ENCODE measurements around the gene RCBTB1.

DNA sequence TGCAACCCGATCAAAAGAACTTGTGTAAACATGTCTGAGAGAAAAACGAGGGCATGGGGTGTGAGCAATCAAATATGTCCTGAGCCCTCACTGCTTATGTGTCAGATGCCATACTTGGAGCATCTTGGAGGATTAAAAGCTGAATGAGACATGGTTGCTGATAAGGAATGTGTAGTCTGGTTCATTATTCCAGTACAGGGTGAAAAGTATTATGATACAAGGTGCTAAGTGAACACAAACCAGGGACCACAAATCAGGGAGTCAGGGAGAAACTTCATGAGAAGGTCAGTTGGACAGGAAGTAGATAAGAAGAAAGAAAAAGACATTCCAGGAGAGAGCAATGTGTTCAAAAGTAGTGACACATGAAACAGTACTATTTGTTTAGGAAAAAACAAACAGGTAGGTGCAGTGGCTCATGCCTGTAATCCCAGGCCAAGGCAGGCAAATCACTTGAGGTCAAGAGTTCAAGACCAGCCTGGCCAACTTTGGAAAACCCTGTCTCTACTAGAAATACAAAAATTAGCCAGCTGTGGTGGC is 2.0 kb upstream of the RCBTB1 start:
- TF ChIP-seq EZH2 (IDR thresholded peaks at IDR 0.05; ENCODE audit: insufficient read depth, low read length), result no peak
- TF ChIP-seq, protein P1, sequence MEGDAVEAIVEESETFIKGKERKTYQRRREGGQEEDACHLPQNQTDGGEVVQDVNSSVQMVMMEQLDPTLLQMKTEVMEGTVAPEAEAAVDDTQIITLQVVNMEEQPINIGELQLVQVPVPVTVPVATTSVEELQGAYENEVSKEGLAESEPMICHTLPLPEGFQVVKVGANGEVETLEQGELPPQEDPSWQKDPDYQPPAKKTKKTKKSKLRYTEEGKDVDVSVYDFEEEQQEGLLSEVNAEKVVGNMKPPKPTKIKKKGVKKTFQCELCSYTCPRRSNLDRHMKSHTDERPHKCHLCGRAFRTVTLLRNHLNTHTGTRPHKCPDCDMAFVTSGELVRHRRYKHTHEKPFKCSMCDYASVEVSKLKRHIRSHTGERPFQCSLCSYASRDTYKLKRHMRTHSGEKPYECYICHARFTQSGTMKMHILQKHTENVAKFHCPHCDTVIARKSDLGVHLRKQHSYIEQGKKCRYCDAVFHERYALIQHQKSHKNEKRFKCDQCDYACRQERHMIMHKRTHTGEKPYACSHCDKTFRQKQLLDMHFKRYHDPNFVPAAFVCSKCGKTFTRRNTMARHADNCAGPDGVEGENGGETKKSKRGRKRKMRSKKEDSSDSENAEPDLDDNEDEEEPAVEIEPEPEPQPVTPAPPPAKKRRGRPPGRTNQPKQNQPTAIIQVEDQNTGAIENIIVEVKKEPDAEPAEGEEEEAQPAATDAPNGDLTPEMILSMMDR (IDR thresholded peaks at IDR 0.05; ENCODE audit: insufficient read depth, low read depth, low read length), result no peak

All from astrocyte (in vitro differentiated cells and primary cell).